WTC11 (cell line): Measurements from ENCODE around the gene RP2.

Experiments
- CREB1 ChIP-seq: sonication (generic); formaldehyde crosslinking; IDR thresholded peaks from 2 replicates; pipeline ENCODE4 v1.8.0; 2023; ENCODE audit warnings: mild to moderate bottlenecking, missing genetic modification reagents
- FOXP1 ChIP-seq: sonication (generic); formaldehyde crosslinking; IDR thresholded peaks from 2 replicates; pipeline ENCODE4 v1.8.0; 2022; ENCODE audit warnings: missing genetic modification reagents, mild to moderate bottlenecking, moderate library complexity, borderline replicate concordance
- JUN ChIP-seq: sonication (generic); formaldehyde crosslinking; IDR thresholded peaks from 2 replicates; pipeline ENCODE4 v1.8.0; 2023; ENCODE audit warnings: mild to moderate bottlenecking, missing genetic modification reagents
- MYBL2 ChIP-seq: sonication (generic); formaldehyde crosslinking; IDR thresholded peaks from 2 replicates; pipeline ENCODE4 v1.8.1; 2023; ENCODE audit warnings: mild to moderate bottlenecking, moderate library complexity, missing genetic modification reagents
- NR2C2 ChIP-seq: sonication (generic); formaldehyde crosslinking; IDR thresholded peaks from 2 replicates; pipeline ENCODE4 v1.8.0; 2022; ENCODE audit warnings: mild to moderate bottlenecking, missing genetic modification reagents
- ZNF263 ChIP-seq: sonication (generic); formaldehyde crosslinking; IDR thresholded peaks from 2 replicates; pipeline ENCODE4 v1.8.1; 2022; ENCODE audit warnings: low read depth, mild to moderate bottlenecking, moderate library complexity, missing genetic modification reagents
- TF ChIP-seq, protein P1 (sequence below): sonication (generic); formaldehyde crosslinking; IDR thresholded peaks from 2 replicates; pipeline ENCODE4 v1.8.1; 2023; ENCODE audit warnings: mild to moderate bottlenecking, moderate library complexity, missing genetic modification reagents
- TF ChIP-seq, protein P2 (sequence below): sonication (generic); formaldehyde crosslinking; IDR thresholded peaks from 2 replicates; pipeline ENCODE4 v1.8.1; 2022; ENCODE audit warnings: missing genetic modification reagents, borderline replicate concordance
- TF ChIP-seq, protein P3 (sequence below): sonication (generic); formaldehyde crosslinking; IDR thresholded peaks from 2 replicates; pipeline ENCODE4 v1.8.0; 2022; ENCODE audit warnings: mild to moderate bottlenecking, missing genetic modification reagents
- TF ChIP-seq, protein P4 (sequence below): fragments of 200-600 bp; IDR thresholded peaks from 2 replicates; pipeline ENCODE4 v1.8.0; 2022; ENCODE audit warnings: antibody characterized with exemption
- TF ChIP-seq, protein P5 (sequence below): sonication (generic); formaldehyde crosslinking; IDR thresholded peaks from 2 replicates; pipeline ENCODE4 v1.8.1; 2023; ENCODE audit warnings: mild to moderate bottlenecking, missing genetic modification reagents, moderate library complexity
- TF ChIP-seq, protein P6 (sequence below): sonication (generic); formaldehyde crosslinking; conservative IDR thresholded peaks from 2 replicates; pipeline ENCODE4 v1.8.1; 2022; ENCODE audit warnings: mild to moderate bottlenecking, missing genetic modification reagents
- TF ChIP-seq, protein P7 (sequence below): sonication (generic); formaldehyde crosslinking; IDR thresholded peaks from 2 replicates; pipeline ENCODE4 v1.8.0; 2022; ENCODE audit warnings: mild to moderate bottlenecking, missing genetic modification reagents
- TF ChIP-seq, protein P8 (sequence below): sonication (generic); formaldehyde crosslinking; IDR thresholded peaks from 2 replicates; pipeline ENCODE4 v1.8.1; 2023; ENCODE audit warnings: mild to moderate bottlenecking, missing genetic modification reagents

DNA sequence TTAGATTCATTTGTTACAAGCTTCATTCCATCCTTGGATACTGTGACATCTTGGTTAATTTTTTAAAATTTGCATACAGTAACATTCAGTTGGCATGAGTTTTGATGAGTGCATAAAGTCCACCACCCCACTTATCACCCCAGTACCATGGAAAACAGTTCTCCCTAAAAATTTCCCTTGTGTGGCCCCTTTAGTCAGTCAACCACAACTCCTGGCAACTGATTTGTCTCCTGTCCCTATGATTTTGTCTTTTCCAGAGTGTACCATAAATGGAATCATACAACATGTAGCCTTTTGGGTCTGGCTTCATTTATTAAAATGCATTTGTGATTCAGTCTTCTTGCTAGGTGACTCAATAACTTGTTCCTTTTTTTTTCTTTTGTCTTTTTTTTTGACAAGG is 29.9 kb downstream of the RP2 start:
- TF ChIP-seq, protein P1, sequence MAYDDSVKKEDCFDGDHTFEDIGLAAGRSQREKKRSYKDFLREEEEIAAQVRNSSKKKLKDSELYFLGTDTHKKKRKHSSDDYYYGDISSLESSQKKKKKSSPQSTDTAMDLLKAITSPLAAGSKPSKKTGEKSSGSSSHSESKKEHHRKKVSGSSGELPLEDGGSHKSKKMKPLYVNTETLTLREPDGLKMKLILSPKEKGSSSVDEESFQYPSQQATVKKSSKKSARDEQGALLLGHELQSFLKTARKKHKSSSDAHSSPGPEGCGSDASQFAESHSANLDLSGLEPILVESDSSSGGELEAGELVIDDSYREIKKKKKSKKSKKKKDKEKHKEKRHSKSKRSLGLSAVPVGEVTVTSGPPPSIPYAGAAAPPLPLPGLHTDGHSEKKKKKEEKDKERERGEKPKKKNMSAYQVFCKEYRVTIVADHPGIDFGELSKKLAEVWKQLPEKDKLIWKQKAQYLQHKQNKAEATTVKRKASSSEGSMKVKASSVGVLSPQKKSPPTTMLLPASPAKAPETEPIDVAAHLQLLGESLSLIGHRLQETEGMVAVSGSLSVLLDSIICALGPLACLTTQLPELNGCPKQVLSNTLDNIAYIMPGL, result no peak
- TF ChIP-seq ZNF263 (CRISPR knock-in tag) (no peak), CREB1 (CRISPR knock-in tag) (no peak), FOXP1 (no peak), MYBL2 (CRISPR knock-in tag) (no peak), NR2C2 (no peak), JUN (CRISPR knock-in tag) (no peak)
- TF ChIP-seq, protein P2, sequence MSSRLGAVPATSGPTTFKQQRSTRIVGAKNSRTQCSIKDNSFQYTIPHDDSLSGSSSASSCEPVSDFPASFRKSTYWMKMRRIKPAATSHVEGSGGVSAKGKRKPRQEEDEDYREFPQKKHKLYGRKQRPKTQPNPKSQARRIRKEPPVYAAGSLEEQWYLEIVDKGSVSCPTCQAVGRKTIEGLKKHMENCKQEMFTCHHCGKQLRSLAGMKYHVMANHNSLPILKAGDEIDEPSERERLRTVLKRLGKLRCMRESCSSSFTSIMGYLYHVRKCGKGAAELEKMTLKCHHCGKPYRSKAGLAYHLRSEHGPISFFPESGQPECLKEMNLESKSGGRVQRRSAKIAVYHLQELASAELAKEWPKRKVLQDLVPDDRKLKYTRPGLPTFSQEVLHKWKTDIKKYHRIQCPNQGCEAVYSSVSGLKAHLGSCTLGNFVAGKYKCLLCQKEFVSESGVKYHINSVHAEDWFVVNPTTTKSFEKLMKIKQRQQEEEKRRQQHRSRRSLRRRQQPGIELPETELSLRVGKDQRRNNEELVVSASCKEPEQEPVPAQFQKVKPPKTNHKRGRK (CRISPR knock-in tag), result no peak
- TF ChIP-seq, protein P3, sequence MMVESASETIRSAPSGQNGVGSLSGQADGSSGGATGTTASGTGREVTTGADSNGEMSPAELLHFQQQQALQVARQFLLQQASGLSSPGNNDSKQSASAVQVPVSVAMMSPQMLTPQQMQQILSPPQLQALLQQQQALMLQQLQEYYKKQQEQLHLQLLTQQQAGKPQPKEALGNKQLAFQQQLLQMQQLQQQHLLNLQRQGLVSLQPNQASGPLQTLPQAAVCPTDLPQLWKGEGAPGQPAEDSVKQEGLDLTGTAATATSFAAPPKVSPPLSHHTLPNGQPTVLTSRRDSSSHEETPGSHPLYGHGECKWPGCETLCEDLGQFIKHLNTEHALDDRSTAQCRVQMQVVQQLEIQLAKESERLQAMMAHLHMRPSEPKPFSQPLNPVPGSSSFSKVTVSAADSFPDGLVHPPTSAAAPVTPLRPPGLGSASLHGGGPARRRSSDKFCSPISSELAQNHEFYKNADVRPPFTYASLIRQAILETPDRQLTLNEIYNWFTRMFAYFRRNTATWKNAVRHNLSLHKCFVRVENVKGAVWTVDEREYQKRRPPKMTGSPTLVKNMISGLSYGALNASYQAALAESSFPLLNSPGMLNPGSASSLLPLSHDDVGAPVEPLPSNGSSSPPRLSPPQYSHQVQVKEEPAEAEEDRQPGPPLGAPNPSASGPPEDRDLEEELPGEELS (CRISPR knock-in tag), result no peak
- TF ChIP-seq, protein P4, sequence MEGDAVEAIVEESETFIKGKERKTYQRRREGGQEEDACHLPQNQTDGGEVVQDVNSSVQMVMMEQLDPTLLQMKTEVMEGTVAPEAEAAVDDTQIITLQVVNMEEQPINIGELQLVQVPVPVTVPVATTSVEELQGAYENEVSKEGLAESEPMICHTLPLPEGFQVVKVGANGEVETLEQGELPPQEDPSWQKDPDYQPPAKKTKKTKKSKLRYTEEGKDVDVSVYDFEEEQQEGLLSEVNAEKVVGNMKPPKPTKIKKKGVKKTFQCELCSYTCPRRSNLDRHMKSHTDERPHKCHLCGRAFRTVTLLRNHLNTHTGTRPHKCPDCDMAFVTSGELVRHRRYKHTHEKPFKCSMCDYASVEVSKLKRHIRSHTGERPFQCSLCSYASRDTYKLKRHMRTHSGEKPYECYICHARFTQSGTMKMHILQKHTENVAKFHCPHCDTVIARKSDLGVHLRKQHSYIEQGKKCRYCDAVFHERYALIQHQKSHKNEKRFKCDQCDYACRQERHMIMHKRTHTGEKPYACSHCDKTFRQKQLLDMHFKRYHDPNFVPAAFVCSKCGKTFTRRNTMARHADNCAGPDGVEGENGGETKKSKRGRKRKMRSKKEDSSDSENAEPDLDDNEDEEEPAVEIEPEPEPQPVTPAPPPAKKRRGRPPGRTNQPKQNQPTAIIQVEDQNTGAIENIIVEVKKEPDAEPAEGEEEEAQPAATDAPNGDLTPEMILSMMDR, result no peak
- TF ChIP-seq, protein P5, sequence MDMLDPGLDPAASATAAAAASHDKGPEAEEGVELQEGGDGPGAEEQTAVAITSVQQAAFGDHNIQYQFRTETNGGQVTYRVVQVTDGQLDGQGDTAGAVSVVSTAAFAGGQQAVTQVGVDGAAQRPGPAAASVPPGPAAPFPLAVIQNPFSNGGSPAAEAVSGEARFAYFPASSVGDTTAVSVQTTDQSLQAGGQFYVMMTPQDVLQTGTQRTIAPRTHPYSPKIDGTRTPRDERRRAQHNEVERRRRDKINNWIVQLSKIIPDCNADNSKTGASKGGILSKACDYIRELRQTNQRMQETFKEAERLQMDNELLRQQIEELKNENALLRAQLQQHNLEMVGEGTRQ (CRISPR knock-in tag), result no peak
- TF ChIP-seq, protein P6, sequence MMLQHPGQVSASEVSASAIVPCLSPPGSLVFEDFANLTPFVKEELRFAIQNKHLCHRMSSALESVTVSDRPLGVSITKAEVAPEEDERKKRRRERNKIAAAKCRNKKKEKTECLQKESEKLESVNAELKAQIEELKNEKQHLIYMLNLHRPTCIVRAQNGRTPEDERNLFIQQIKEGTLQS, result no peak
- TF ChIP-seq, protein P7, sequence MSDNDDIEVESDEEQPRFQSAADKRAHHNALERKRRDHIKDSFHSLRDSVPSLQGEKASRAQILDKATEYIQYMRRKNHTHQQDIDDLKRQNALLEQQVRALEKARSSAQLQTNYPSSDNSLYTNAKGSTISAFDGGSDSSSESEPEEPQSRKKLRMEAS (CRISPR knock-in tag), result no peak
- TF ChIP-seq, protein P8, sequence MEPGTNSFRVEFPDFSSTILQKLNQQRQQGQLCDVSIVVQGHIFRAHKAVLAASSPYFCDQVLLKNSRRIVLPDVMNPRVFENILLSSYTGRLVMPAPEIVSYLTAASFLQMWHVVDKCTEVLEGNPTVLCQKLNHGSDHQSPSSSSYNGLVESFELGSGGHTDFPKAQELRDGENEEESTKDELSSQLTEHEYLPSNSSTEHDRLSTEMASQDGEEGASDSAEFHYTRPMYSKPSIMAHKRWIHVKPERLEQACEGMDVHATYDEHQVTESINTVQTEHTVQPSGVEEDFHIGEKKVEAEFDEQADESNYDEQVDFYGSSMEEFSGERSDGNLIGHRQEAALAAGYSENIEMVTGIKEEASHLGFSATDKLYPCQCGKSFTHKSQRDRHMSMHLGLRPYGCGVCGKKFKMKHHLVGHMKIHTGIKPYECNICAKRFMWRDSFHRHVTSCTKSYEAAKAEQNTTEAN (CRISPR knock-in tag), result no peak
